Lung (tissue), 12 donors: ENCODE results near the gene MPO. TPM values are rescaled to one million over a fixed set of nuclear protein-coding genes. Genes with fewer than 3 reads are reported as not detected.

Experiments
- ATAC-seq: fragments of 200-7000 bp; cut with Tn5 transposase; one replicate; pipeline ENCODE4 v1.9.1; 2020; ENCODE audit warnings: moderate number of reproducible peaks; ENCODE audit not compliant: insufficient read depth, low FRiP score
- DNase-seq, 3 donors: peaks; one replicate each; pipeline ENCODE4 v3.0.0-alpha.2; 2013 to 2017
- H3K27ac ChIP-seq, 2 donors: one replicate each; pipeline ENCODE4 v1.5.1; 2013; ENCODE audit warnings: mild to moderate bottlenecking in 2 of 2, moderate library complexity in 2 of 2, control low read depth in 1 of 2, inconsistent platforms in 1 of 2, low read depth in 1 of 2, low read length in 1 of 2
- H3K27me3 ChIP-seq, 3 donors: one replicate each; pipeline ENCODE4 v1.5.1; 2013; ENCODE audit warnings: low read length in 2 of 3; ENCODE audit not compliant: control insufficient read depth in 3 of 3, insufficient read depth in 3 of 3
- H3K36me3 ChIP-seq, 4 donors: one replicate each; pipeline ENCODE4 v1.5.1; 2013; ENCODE audit warnings: low read length in 4 of 4, mild to moderate bottlenecking in 1 of 4, moderate library complexity in 1 of 4; ENCODE audit not compliant: control insufficient read depth in 4 of 4, insufficient read depth in 4 of 4
- H3K4me1 ChIP-seq, 5 donors: one replicate each; pipeline ENCODE4 v1.5.1; 2013; ENCODE audit warnings: low read length in 5 of 5, mild to moderate bottlenecking in 2 of 5, moderate library complexity in 1 of 5; ENCODE audit not compliant: control insufficient read depth in 5 of 5, insufficient read depth in 5 of 5
- H3K4me3 ChIP-seq: one replicate; pipeline ENCODE4 v1.5.1; 2013; ENCODE audit warnings: mild to moderate bottlenecking, control low read depth, moderate library complexity
- H3K9ac ChIP-seq, 2 donors: one replicate each; pipeline ENCODE4 v1.5.1; 2013; ENCODE audit warnings: low read length in 2 of 2, control low read depth in 1 of 2; ENCODE audit not compliant: insufficient read depth in 1 of 2
- H3K9me3 ChIP-seq, 4 donors: one replicate each; pipeline ENCODE4 v1.5.1; 2013; ENCODE audit warnings: low read length in 3 of 4, mild to moderate bottlenecking in 1 of 4, moderate library complexity in 1 of 4; ENCODE audit not compliant: control insufficient read depth in 4 of 4, insufficient read depth in 3 of 4
- CTCF ChIP-seq: IDR thresholded peaks from 2 replicates; pipeline ENCODE4 v1.5.1; 2012; ENCODE audit warnings: mild to moderate bottlenecking; ENCODE audit errors: control extremely low read depth, extremely low read depth
- WGBS, 2 donors: extraction: QIAGEN DNeasy Blood & Tissue Kit; methylation state at CpG; one replicate each; pipeline ENCODE4 v1.1.7; 2013; 5-methylcytosine and 5-hydroxymethylcytosine counted together
- polyA plus RNA-seq, 2 donors: library from polyadenylated mRNA; stranded (reverse); fragments of 200-250 nt; gene quantifications; one replicate each; pipeline ENCODE4 v1.2.1, GENCODE V29; 2013
- total RNA-seq, 2 donors: library from RNA; depleted of rRNA in 1 of 2; stranded (reverse); fragments of >200 nt in 1 of 2; gene quantifications; one replicate each; pipeline ENCODE4 v1.2.1, GENCODE V29; 2014 to 2021
- donor health status: control.
- donor health status: control.
- donor health status: Bipolar disorder and iron deficiency.
- donor health status: healthy.
- donor health status: DM: yes; HTN: yes; CAD: no.

Gene MPO
- total and polyA plus RNA-seq, 4 donors: 0.79 to 62.0 (median 6.7) TPM

GRCh38 chr17:58248955-58249269 lies 31.8 kb downstream of the MPO start:
- no peak for DNase-seq
- Histone ChIP-seq H3K27ac (no peak overlapping the region), H3K9ac (no peak overlapping the region), H3K4me1 (peaks cover 0 to 6% (median 0%) of the 10 kb centered on the region in 5 donors), H3K27me3 (peaks cover 0 to 26% (median 14%) of the 10 kb centered on the region in 3 donors), H3K36me3 (no peaks in the 10 kb centered on the region), H3K9me3 (no peaks in the 10 kb centered on the region), H3K4me3 (no peak overlapping the region)
- TF ChIP-seq CTCF: no peak
- WGBS, 2 donors: 29 to 30% methylated on average over 10 of the region's 10 CpGs
- no peak for ATAC-seq

GRCh38 chr17:58247511-58248363 lies 33.0 kb downstream of the MPO start:
- ATAC-seq (no peak), DNase-seq (no peak)
- Histone ChIP-seq H3K4me3 (no peak overlapping the region), H3K27ac (no peak overlapping the region), H3K36me3 (no peaks in the 10 kb centered on the region), H3K4me1 (peaks cover 0 to 6% (median 0%) of the 10 kb centered on the region in 5 donors), H3K27me3 (peaks cover 0 to 34% (median 22%) of the 10 kb centered on the region in 3 donors), H3K9me3 (no peaks in the 10 kb centered on the region), H3K9ac (no peak overlapping the region)
- 66 to 70% methylated on average over 10 of the region's 10 CpGs for WGBS, 2 donors
- TF ChIP-seq CTCF: no peak

DNA sequence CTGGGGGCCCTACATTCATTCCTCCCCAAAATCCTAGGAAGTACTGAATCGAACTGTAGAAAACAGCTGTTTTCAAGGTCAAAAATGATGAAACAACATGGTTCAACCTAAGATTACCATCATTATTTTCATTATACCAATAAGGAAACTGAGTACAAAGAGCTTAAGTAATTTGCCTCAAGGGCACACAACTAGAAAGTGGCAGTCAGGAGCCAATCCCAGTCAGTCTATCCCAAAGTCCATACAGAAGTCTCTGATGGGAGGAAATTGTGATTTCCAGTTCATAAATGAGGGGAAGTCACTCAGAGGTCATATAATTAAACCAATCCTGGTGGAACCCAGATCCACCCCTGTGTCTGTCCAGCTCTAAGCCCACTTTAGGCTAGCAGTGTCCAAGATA lies 34.0 kb downstream of the MPO start:
- H3K9ac ChIP-seq: no peak overlapping the region
- no peak overlapping the region for H3K27ac ChIP-seq
- no peak overlapping the region for H3K4me3 ChIP-seq
- peaks cover 0 to 43% (median 22%) of the 10 kb centered on the region in 3 donors for H3K27me3 ChIP-seq
- ATAC-seq (no peak), DNase-seq (no peak)
- H3K36me3 ChIP-seq: no peaks in the 10 kb centered on the region
- TF ChIP-seq CTCF: no peak
- H3K9me3 ChIP-seq: no peaks in the 10 kb centered on the region
- 82 to 93% methylated on average over 1 of the region's 1 CpG for WGBS, 2 donors
- peaks cover 0 to 6% (median 0%) of the 10 kb centered on the region in 5 donors for H3K4me1 ChIP-seq
